GM18507 (cell line): ENCODE results near the gene SPATA20.

Experiments
- DNase-seq: peaks from one replicate; pipeline ENCODE4 v3.0.0; 2011; ENCODE audit warnings: low read depth; ENCODE audit not compliant: insufficient read length; ENCODE audit errors: extremely low spot score
- FAIRE-seq: peaks from 2 replicates; lab custom pipeline; 2011; peaks lifted over from hg19 to GRCh38; lab: Jason Lieb, UNC

The SPATA20 gene

GRCh38 chr17:50570032-50570431 is 23.1 kb downstream of the SPATA20 start:
- DNase-seq, result no peak
- FAIRE-seq, result no peak

- FAIRE-seq, result no peak
- no peak for DNase-seq
These were observed 23.6 kb downstream of the SPATA20 start for GRCh38 chr17:50570528-50570927.

- DNase-seq, result no peak
- no peak for FAIRE-seq
These were observed 24.7 kb downstream of the SPATA20 start for GRCh38 chr17:50571681-50572080.

GRCh38 chr17:50572541-50572940 is 25.6 kb downstream of the SPATA20 start:
- FAIRE-seq (no peak), DNase-seq (no peak)

- DNase-seq (no peak), FAIRE-seq (no peak)
These were observed 27.1 kb downstream of the SPATA20 start for GRCh38 chr17:50573866-50574611.

GRCh38 chr17:50575581-50576210 is 28.7 kb downstream of the SPATA20 start:
- DNase-seq, result no peak
- FAIRE-seq, result no peak

GRCh38 chr17:50576864-50577263 is 29.9 kb downstream of the SPATA20 start:
- FAIRE-seq, result no peak
- DNase-seq, result no peak

GRCh38 chr17:50577451-50577954 is 30.5 kb downstream of the SPATA20 start:
- DNase-seq (no peak), FAIRE-seq (no peak)

- DNase-seq, result no peak
- FAIRE-seq, result no peak
These were observed 31.2 kb downstream of the SPATA20 start for GRCh38 chr17:50578173-50578572.

- DNase-seq, result no peak
These were observed 32.4 kb downstream of the SPATA20 start for GRCh38 chr17:50579399-50579798.

GRCh38 chr17:50580646-50581045 is 33.7 kb downstream of the SPATA20 start:
- DNase-seq (no peak), FAIRE-seq (no peak)

More at GRCh38 chr17:50579399-50579798, 32.4 kb downstream of the SPATA20 start:
- no peak for FAIRE-seq

- DNase-seq (no peak), FAIRE-seq (no peak)
These were observed 34.3 kb downstream of the SPATA20 start for GRCh38 chr17:50581316-50581715.

- no peak for FAIRE-seq
These were observed 35.8 kb downstream of the SPATA20 start for GRCh38 chr17:50582741-50583140.

GRCh38 chr17:50583641-50584040 is 36.7 kb downstream of the SPATA20 start:
- FAIRE-seq (no peak), DNase-seq (no peak)

More at GRCh38 chr17:50582741-50583140, 35.8 kb downstream of the SPATA20 start:
- DNase-seq, result no peak

GRCh38 chr17:50584116-50584515 is 37.1 kb downstream of the SPATA20 start:
- FAIRE-seq (no peak), DNase-seq (no peak)

GRCh38 chr17:50584749-50585148 is 37.8 kb downstream of the SPATA20 start:
- FAIRE-seq, result no peak
- no peak for DNase-seq

- no peak for DNase-seq
- FAIRE-seq, result no peak
These were observed 38.4 kb downstream of the SPATA20 start for GRCh38 chr17:50585346-50585745.

- FAIRE-seq (no peak), DNase-seq (no peak)
These were observed 38.9 kb downstream of the SPATA20 start for GRCh38 chr17:50585891-50586290.

- FAIRE-seq, result no peak
- no peak for DNase-seq
These were observed 39.7 kb downstream of the SPATA20 start for GRCh38 chr17:50586421-50587247.

GRCh38 chr17:50587571-50587970 is 40.6 kb downstream of the SPATA20 start:
- FAIRE-seq, result no peak
- DNase-seq, result no peak
